Measurements from ENCODE around the gene NLGN1.
A peak's percentile ranks its signal among the peaks of the same experiment; 100 is the strongest.

The NLGN1 gene

GRCh38 chr3:173905381-173905780 lies 507.8 kb downstream of the NLGN1 start:
- no peak for ATAC-seq
- no peak for TF ChIP-seq RARB (CRISPR knock-in tag; IDR thresholded peaks at IDR 0.05)
- TF ChIP-seq SNAI2 (CRISPR knock-in tag; IDR thresholded peaks at IDR 0.05): no peak
- TF ChIP-seq ARNTL (CRISPR knock-in tag; IDR thresholded peaks at IDR 0.05; ENCODE audit: borderline replicate concordance, low read depth): no peak
- no peak for TF ChIP-seq ZNF8 (CRISPR knock-in tag; IDR thresholded peaks at IDR 0.05)
- TF ChIP-seq POU6F1 (CRISPR knock-in tag; IDR thresholded peaks at IDR 0.05; ENCODE audit: borderline replicate concordance, low read depth): no peak
- no peak for TF ChIP-seq ZFP30 (CRISPR knock-in tag; IDR thresholded peaks at IDR 0.05)
- TF ChIP-seq TSHZ2 (CRISPR knock-in tag; IDR thresholded peaks at IDR 0.05): no peak
- TF ChIP-seq PATZ1 (CRISPR knock-in tag; IDR thresholded peaks at IDR 0.05; ENCODE audit: borderline replicate concordance): no peak
- TF ChIP-seq CSRNP3 (CRISPR knock-in tag; IDR thresholded peaks at IDR 0.05): no peak

GRCh38 chr3:173911446-173911845 lies 513.9 kb downstream of the NLGN1 start:
- TF ChIP-seq ISL1 (CRISPR knock-in tag; IDR thresholded peaks at IDR 0.05) (no peak), BACH2 (CRISPR knock-in tag; IDR thresholded peaks at IDR 0.05; ENCODE audit: borderline replicate concordance) (no peak), TCF4 (CRISPR knock-in tag; IDR thresholded peaks at IDR 0.05; ENCODE audit: borderline replicate concordance) (no peak), CSDC2 (CRISPR knock-in tag; IDR thresholded peaks at IDR 0.05) (no peak), ZC3H10 (CRISPR knock-in tag; IDR thresholded peaks at IDR 0.05) (no peak), TSHZ2 (CRISPR knock-in tag; IDR thresholded peaks at IDR 0.05) (no peak), PATZ1 (CRISPR knock-in tag; IDR thresholded peaks at IDR 0.05; ENCODE audit: borderline replicate concordance) (no peak), ZFP30 (CRISPR knock-in tag; IDR thresholded peaks at IDR 0.05) (no peak), SNAI2 (CRISPR knock-in tag; IDR thresholded peaks at IDR 0.05) (no peak), ZNF565 (CRISPR knock-in tag; conservative IDR thresholded peaks at IDR 0.05; ENCODE audit: low read depth) (no peak), ESRRG (CRISPR knock-in tag; IDR thresholded peaks at IDR 0.05) (no peak), CSRNP3 (CRISPR knock-in tag; IDR thresholded peaks at IDR 0.05) (no peak), GLIS3 (CRISPR knock-in tag; IDR thresholded peaks at IDR 0.05) (no peak), OSR1 (CRISPR knock-in tag; IDR thresholded peaks at IDR 0.05) (no peak), ZNF70 (CRISPR knock-in tag; IDR thresholded peaks at IDR 0.05) (no peak), TOX (CRISPR knock-in tag; IDR thresholded peaks at IDR 0.05; ENCODE audit: borderline replicate concordance) (no peak), ZNF8 (CRISPR knock-in tag; IDR thresholded peaks at IDR 0.05) (no peak), RARB (CRISPR knock-in tag; IDR thresholded peaks at IDR 0.05) (no peak)

More at GRCh38 chr3:173911446-173911845, 513.9 kb downstream of the NLGN1 start:
- ATAC-seq: peak; percentile 74

Measured in SK-N-SH treated with all-trans-retinoic acid at 6 μM for 48 hours (cell line).